Fibroblast of skin of right quadriceps (primary cell): ENCODE data around the gene CCDC190.
"Not testable (repeated sequence)": the region's sequence is repeated elsewhere in the genome, so short reads cannot be mapped to it uniquely, and the experiment has no call there.

Experiments
- DNase-seq: peaks from one replicate; pipeline ENCODE4 v3.0.0-alpha.2; 2013

CCDC190 gene

GRCh38 chr1:162823771-162824525, 37.0 kb downstream of the CCDC190 start:
- DNase-seq: no peak

GRCh38 chr1:162823231-162823630, 37.7 kb downstream of the CCDC190 start:
- DNase-seq: no peak

- DNase-seq: no peak
Observed at GRCh38 chr1:162822391-162823200, 38.4 kb downstream of the CCDC190 start.

- not testable (repeated sequence) for DNase-seq
Observed at GRCh38 chr1:162818666-162819065, 42.3 kb downstream of the CCDC190 start.

GRCh38 chr1:162818136-162818535, 42.8 kb downstream of the CCDC190 start:
- not testable (repeated sequence) for DNase-seq

- DNase-seq: not testable (repeated sequence)
Observed at GRCh38 chr1:162812357-162812756, 48.6 kb downstream of the CCDC190 start.

- DNase-seq: not testable (repeated sequence)
Observed at GRCh38 chr1:162807503-162807902, 53.5 kb downstream of the CCDC190 start.
